ENCODE measurements around the gene DIO1.

- TF ChIP-seq EP300 (IDR thresholded peaks at IDR 0.05; ENCODE audit: low read depth), result no peak
- no peak for TF ChIP-seq POLR2AphosphoS5 (IDR thresholded peaks at IDR 0.05)
Measured at GRCh38 chr1:53911442-53911841, 17.5 kb downstream of the DIO1 start.

Measured in transverse colon (tissue), 3 donors.